GM19467 (cell line): ENCODE results near the gene SF3B6.
"Not testable (repeated sequence)": the region's sequence is repeated elsewhere in the genome, so short reads cannot be mapped to it uniquely, and the experiment has no call there.

Experiments used
- ATAC-seq: cut with Tn5 transposase; IDR thresholded peaks from one replicate; pipeline ENCODE4 v1.9.1; 2021; ENCODE audit warnings: mild to moderate bottlenecking, moderate library complexity; ENCODE audit not compliant: unreplicated experiment

Gene SF3B6

GRCh38 chr2:24054366-24055010 lies 21.6 kb downstream of the SF3B6 start:
- ATAC-seq: no peak

- ATAC-seq: no peak
These were observed 23.2 kb downstream of the SF3B6 start for GRCh38 chr2:24052951-24053350.

- ATAC-seq: no peak
These were observed 24.3 kb downstream of the SF3B6 start for GRCh38 chr2:24051833-24052232.

DNA sequence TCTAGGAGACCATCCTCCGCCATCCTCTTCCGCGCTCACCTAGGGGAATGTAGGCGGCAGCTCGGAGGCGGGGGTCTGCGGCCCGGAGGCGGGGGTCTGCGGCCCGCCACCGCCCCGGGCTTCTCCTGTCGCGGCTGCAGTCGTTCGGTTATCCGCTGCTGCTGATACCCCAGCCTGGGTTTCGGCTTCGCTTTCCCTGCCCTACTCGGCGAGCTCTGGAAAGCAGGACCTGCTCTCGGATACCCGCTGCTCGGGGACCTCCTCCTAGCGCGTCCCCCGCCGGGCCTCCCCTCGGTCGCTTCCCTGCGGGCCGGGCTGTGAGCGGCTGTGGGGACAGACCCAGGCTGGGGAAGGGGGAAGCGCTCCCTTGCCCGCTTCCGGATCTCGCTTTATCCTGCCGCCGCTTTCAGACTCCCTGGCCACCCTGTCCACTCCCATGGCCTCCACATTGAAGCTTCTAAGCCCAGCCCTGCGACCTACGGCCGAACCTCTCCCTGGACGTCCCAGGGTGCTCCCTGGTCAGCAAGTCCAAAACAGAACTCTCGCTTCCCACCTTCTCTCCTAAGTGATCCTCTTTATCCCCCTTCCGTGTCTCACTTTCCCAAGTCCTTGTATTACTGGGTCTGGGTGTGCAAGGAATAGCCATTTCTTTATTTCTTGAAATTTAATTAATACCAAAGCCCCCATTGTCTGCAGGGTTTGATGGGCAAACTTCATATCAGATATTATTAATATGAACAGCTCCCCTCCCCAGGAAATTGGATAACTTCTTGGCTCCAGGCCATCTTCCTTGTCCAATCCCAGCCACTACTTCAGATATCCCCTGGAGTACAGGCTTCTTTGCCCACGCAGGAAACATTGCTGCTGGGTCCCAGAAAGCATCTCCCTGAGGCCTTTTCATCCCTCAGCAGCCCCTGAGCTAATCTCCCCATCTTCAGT lies 25.8 kb downstream of the SF3B6 start:
- no peak for ATAC-seq

GRCh38 chr2:24049485-24050021 lies 26.6 kb downstream of the SF3B6 start, which contains the start of gene FKBP1B:
Gene FKBP1B (plus strand): TSS chr2:24049741. CDS start chr2:24049850, 109 bp downstream.
- no peak for ATAC-seq

- ATAC-seq: no peak
These were observed 27.2 kb downstream of the SF3B6 start for GRCh38 chr2:24048769-24049484.

DNA sequence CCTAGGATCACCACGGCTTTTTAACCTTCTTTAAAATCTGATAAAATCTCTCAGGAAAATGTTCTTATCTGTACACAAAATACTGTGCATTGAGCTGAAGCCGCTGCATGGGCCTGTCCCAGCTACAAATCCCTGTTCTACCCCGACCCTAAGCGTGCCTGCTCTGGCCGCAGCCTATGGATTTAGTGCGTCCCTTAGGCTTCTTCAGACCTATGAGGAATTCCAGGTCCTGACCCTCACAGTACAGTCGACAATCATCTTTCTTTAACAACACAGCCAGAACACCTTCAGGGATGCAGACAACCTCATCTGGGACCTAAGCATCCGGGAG lies 28.5 kb downstream of the SF3B6 start:
- no peak for ATAC-seq

DNA sequence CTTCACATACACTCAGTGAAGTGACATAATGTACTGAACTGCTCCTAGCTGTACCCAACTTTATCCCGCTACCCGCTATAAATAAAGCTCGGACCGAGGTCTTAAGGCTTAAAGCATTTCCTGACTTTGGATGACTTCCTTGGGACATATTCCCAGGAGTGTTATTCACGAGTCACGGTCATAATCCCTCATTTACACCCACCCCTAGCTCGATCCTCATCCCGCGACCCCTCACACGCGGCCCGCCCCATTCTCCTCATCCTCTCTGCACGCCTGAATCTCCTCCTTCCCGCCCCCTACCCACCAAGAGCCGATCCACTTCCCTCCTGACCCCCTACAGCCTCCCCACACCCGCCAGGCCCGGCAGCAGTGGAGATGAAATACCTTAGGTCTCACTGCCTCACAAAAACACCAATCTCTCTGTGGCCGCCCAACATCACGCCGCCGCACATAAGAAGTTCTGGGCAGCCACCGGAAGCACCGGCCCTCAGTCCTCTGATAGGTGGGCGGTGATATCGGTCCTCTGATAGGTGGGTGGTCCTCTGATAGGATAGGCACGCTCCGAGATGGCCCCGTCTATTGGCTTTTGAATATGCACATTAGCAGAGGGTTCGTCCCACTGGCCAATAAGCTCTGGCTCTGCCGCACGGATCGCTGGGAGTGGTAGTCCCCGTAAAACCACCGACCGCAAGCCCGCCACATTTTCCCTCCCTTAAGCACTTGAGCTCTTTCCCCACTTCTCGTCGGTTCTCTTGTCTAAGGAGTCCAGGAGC lies 29.0 kb downstream of the SF3B6 start, which contains the start of gene WDCP:
TSS of gene WDCP (minus strand) at position 462 of the 773 bp plus-strand sequence. CDS start 7,897 bp downstream, outside the sequence.
- peak; percentile 100 for ATAC-seq

DNA sequence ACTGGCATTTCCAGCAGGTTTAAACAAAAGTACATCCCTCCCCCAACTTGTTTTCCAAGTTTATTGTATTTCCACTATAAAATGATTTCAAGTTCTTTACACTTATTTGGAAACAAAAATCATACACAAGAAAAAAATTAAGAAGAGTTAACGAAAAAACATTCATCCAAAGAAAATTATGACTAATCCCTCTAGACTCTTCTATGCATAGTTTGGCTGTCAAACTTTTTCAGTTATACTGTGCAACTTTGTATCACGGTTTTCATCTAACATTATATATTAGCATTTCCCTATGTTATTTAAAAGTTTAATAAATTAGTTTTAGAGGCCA lies 29.6 kb downstream of the SF3B6 start:
- ATAC-seq: no peak

- no peak for ATAC-seq
These were observed 30.3 kb downstream of the SF3B6 start for GRCh38 chr2:24045511-24046508.

GRCh38 chr2:24043133-24043532 lies 33.0 kb downstream of the SF3B6 start:
- not testable (repeated sequence) for ATAC-seq

GRCh38 chr2:24040511-24040910 lies 35.6 kb downstream of the SF3B6 start:
- no peak for ATAC-seq

DNA sequence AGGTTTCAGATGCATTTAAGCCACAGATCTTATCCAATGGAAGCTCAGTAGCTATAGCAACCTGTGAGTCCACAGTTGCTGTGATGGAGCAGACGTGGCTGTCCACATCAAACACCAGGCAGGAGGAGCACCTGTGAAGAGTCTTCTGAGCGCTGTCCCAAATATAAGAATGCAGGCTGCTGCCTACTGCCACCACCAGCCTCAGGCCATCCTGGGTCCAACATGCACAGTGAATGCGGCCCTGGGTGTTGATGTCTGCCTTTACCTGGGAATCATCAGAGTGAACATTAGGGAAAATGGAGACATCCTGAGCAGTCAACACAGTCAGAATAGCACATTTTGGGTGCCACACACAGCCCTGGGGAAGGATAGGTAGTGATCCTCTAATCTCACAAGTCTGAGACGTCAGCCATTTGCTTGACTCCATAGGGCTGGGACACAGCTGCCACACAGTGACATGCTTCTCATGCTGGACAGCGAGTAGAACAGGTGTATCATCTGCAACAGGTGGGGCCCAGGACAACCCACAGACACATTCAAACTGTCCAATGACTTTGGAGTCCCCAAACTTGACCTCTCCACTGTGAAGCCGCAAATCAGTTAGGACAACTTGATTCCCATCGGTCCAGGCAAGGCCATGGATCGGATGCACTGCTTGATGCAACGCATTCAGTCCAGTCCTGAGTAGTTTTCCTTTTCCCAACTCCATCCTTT lies 37.2 kb downstream of the SF3B6 start:
- ATAC-seq: no peak

GRCh38 chr2:24026233-24026632 lies 49.9 kb downstream of the SF3B6 start:
- no peak for ATAC-seq

DNA sequence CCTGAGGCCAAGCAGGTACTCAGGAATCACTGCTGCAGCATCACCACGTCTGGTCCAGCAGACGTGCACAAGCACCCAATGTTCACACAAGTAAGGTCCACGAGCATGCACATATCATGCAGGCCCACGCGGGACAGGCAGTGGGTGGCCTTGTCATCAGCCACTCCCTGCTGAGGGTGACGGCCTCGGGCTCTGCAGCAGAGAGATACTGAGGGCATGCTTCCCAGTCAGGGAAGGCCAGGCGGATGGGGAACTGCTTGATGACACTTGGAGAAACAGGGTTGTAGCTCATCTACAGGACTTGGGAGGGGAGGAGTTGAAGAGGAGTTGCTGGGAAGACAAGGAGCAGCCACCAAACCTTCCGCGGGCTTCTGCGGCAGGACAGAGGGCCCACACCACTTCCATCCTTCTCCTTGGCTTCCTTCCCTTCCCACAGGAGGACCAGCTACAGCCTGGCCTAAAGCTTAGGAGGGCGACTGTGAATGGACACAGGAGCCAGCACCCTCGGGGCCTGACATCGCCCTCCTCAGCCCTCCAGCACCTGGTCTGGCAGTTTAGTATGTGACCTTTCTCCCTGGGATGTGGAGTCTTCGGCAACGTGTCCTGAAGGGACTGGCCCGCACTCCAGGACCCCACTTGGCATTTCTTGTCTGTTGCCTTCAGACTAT lies 51.0 kb downstream of the SF3B6 start:
- no peak for ATAC-seq

GRCh38 chr2:24024018-24024417 lies 52.1 kb downstream of the SF3B6 start:
- ATAC-seq: no peak

GRCh38 chr2:24022975-24023575 lies 53.1 kb downstream of the SF3B6 start:
- no peak for ATAC-seq
